HuH-7.5 (cell line): ENCODE measurements around the gene CPEB1.
"Not testable (repeated sequence)": the region's sequence is repeated elsewhere in the genome, so short reads cannot be mapped to it uniquely, and the experiment has no call there.

Experiments used
- DNase-seq: peaks from one replicate; pipeline ENCODE4 v3.0.0; 2011; ENCODE audit warnings: low spot score

The CPEB1 gene

GRCh38 chr15:82545002-82545401 is 102.2 kb downstream of the CPEB1 start:
- no peak for DNase-seq

GRCh38 chr15:82544431-82544830 is 102.7 kb downstream of the CPEB1 start:
- DNase-seq: no peak

DNA sequence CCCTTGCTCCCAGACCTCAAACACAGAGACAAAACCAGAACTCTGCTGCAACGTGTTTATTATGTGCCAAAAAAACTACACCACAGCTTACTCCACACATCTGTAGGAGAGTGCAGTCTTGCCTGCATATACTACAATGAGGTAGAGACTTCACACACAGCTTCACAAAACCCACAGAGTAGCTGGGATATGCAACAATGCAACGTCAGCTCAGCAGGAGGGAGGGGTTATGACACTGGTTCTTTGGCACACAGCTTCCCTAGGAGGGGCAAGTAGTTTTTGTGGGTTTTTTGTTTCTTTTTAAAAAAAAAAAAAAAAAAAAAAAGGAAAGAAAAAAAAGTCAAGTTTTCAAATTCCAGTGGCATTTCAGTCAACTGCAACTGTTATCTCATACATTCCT is 104.0 kb downstream of the CPEB1 start:
- no peak for DNase-seq

GRCh38 chr15:82540984-82541431 is 106.2 kb downstream of the CPEB1 start:
- DNase-seq: peak; percentile 41

DNA sequence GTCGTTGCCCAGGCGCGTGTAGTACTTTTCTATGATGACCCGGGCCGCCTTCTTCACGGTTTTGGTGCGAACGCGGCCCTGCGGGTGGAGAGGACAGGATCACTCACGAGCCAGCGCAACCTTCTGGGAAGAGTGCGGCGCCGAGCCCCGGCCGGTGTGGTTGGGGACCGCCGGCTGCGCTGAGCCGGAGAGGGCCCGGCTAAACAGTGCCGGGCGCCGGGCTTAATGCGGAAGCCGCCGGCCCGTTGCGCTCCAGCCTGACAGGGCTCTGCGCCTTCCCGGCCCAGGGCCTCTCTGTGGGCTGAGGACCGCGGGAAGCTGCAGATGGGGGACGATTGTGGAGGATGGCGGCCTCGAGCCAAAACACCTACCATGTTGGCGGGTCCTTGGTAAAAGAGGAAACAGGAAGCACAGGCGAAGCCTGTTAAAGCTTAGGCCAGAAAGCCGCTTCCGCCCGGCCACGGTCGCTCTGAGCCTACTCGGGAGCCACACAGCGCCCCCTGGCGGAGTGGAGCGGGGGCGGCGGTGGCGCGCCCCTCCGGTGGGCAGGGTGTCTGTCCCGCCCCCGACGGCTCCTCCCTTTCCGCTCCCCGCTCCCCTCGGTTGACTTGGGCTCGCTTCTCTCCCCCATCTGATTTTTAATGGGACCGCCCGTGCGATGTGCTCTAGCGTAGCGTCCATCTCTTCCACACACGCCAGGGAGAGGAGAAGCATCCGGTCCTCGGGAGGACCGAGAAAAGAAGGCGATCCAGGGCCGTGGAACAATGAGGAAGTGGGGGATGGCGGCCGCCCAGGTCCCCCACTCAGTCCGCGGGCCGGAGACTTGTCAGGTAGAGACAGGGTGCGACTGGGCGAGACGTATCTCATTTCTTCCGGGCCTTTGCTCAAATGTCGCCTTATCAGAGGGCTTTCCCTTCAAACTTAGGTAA is 106.8 kb downstream of the CPEB1 start, which contains the start of gene RPS17:
TSS of gene RPS17 (minus strand) at position 403 of the 929 bp plus-strand sequence. CDS start at position 374, 29 bp downstream.
- peak; percentile 97 for DNase-seq

- DNase-seq: no peak
These were observed 107.5 kb downstream of the CPEB1 start for GRCh38 chr15:82539691-82540054.

DNA sequence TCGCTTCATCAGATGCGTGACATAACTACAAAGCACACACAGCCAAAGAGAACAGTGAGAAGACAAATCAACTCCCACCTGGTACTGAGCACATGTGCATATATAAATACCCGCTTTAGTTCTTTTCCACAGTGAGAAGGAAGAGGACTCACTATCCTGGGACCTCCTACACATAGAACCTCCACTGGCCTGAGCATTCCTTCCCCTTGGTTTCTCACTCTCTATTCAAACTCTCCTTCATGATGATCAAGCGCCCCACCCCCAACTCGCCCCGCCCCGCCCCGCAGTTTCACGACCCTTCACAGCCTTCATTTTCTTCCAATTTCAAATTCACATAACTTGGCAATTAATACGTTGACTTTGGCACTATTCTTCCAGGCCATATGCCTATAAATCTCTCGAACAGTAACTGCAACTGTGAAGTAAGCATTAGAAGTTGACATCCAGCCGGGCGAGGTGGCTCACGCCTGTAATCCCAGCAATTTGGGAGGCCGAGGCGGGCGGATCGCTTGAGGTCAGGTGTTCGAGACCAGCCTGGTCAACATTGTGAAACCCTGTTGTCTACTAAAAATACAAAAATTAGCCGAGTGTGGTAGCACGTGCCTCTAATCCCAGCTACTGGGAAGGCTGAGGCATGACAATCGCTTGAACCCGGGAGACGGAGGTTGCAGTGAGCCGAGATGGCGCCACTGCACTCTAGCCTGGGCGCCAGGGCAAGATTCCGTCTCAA is 108.0 kb downstream of the CPEB1 start:
- DNase-seq: no peak

DNA sequence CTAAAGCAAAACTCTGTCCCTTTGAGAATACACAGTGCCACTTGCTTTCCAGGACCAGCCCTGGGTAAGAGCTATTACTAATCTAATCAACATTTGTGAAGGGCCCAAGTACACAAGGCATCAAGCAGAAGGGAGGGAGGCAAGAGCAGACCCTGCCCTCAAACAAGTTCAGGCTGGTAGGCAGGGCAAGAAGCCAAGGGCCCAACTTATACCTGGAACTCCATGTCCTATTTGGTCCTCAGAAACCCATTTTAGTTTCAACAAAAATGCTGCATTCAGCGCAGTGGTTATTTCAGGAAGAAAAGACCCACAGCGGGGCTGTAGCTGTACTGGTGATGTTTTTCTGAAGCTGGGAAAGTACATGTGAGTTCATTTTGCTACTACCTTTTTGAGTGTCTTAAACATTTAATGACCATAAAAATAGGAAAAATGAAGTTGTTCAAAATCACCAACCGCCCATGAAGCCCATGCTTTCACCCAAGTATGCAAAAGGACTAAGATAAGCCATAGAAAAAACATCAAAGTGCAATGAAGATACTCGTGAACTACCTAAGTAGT is 109.7 kb downstream of the CPEB1 start:
- DNase-seq: no peak

GRCh38 chr15:82536409-82537350 is 110.5 kb downstream of the CPEB1 start:
- no peak for DNase-seq

- DNase-seq: no peak
These were observed 111.4 kb downstream of the CPEB1 start for GRCh38 chr15:82535566-82536408.

GRCh38 chr15:82535151-82535550 is 112.0 kb downstream of the CPEB1 start:
- DNase-seq: not testable (repeated sequence)

DNA sequence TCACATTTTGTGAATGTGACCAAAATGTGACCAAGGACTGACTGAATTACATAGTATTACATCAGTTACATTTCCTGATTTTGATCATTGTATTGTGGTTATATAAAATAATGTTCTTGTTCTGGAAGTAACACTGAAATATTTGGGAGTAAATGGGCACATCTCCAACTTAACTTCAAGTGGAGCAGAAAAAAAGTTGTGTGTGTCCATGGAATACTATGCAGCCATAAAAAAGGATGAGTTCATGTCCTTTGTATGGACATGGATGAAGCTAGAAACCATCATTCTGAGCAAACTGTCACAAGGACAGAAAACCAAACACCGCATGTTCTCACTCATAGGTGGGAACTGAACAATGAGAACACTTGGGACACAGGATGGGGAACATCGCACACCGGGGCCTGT is 112.7 kb downstream of the CPEB1 start:
- not testable (repeated sequence) for DNase-seq

DNA sequence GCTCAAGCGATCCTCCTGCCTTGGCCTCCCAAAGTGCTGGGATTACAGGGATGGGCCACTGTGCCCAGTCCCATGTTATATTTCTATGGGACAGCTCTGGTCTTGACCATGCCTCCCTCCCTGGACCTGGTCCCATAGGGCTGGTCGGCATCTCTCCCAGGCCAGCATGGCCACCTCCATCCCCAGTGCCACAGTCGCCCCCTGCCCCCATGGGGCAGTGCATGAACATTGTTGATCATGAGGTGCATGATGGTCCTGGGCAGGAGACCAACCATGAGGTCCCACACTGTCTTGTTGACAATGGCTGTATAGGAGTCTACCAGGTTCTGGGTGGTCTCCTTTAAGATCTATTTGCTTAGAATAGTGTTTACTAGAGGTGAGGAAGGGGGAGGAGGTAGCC is 113.4 kb downstream of the CPEB1 start:
- no peak for DNase-seq

DNA sequence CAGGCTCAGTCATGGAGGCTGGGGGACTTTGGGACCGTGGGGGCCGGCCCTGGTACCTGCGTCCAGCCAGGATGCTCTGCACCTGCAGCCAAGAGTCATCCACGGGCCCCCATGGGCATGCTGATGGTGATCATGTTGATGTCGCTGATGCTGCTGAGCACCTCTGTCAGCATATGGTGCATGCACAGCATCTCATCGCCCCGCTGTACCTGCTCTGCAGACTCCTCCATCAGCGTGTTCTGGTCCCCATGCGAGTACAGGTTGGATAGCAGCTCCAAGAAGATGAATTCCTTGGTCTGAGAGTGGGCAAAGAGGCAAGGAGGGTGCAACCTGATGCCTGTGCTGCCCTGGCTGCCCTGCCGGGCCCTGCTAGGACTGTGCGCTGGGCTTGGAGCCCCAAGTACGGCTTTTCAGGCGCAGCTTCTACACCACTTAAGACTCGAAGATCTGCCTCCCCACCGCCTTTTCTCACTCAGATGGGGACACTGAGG is 114.1 kb downstream of the CPEB1 start:
- no peak for DNase-seq

- no peak for DNase-seq
These were observed 114.7 kb downstream of the CPEB1 start for GRCh38 chr15:82532383-82532990.

- DNase-seq: no peak
These were observed 115.4 kb downstream of the CPEB1 start for GRCh38 chr15:82531496-82532382.

DNA sequence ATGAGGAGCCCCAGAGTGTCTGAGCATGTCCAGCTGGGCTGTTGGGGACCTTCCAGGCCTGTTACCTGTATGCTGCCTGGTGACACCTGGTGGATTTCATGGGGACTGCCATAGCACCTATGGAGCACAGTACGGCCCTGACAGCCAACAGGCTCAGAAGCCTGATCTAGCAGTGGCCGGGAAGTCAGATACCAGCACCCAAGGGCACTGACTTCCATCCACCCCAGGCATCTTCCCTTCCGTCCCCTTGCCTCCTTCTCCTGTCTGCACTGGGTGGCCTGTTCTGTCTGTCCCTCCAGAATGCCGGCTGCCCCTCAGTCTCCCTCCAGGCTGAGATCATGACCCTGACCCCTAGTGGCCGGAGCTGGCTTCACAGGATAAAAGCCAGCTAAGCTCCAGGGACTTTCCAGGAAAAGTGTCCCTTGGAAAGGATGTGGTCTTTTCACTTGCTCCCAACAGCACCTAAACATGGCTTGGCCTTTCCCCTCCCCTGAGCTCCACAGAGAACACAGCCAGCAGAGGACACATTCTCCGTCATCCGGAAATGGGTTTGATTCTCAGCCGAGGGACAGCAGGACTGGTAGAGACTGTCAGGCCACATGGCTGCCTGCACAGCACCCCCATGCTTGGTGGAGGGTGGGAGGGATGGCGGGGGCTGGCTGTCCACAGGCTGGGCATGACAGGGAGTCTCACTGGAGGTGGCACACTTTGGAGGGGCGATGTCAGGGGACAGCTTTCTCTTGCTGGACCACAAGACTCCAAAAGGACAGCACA is 116.4 kb downstream of the CPEB1 start:
- DNase-seq: peak; percentile 78

DNA sequence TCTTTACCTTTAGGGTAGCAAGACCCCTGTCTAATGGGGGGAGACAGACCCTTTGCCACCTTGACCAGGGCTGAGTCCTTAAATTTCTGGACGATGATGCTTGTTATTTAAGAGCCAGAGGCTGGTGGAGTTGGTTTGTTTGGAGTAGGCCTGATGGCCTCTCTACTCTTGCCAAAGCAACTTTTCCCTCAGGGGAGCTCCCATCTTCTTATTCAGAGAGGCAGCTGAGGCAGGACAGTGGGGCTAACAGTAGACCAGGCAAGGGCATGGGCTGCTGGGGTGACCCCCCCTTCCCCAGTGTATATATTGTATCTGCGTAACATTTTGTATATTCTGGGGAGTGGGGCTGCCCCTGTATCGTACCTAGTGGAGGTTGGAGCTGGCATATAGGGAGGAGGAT is 117.2 kb downstream of the CPEB1 start:
- DNase-seq: no peak
